Tibial nerve (tissue), 4 donors: ENCODE measurements around the gene KLHL30.

ENCODE experiments used
- EP300 ChIP-seq, 2 donors: sonication (generic); formaldehyde crosslinking; IDR thresholded peaks; one replicate each; pipeline ENCODE4 v1.6.1; 2017; ENCODE audit warnings: antibody characterized with exemption in 2 of 2, mild to moderate bottlenecking in 1 of 2
- POLR2A ChIP-seq, 2 donors: fragments of 450-650 bp; IDR thresholded peaks; one replicate each; pipeline ENCODE4 v1.6.1; 2017; ENCODE audit warnings: antibody characterized with exemption in 2 of 2, mild to moderate bottlenecking in 2 of 2, moderate library complexity in 2 of 2
- TF ChIP-seq, protein P1 (sequence below), 5 experiments: fragments of 200-600 bp in 3 of 5; fragments of 450-650 bp in 2 of 5; sonication (generic) in 3 of 5; IDR thresholded peaks; one replicate each; pipeline ENCODE4 v1.5.1; 2016 to 2019; ENCODE audit warnings: antibody characterized with exemption in 5 of 5, mild to moderate bottlenecking in 3 of 5, moderate library complexity in 2 of 5

DNA sequence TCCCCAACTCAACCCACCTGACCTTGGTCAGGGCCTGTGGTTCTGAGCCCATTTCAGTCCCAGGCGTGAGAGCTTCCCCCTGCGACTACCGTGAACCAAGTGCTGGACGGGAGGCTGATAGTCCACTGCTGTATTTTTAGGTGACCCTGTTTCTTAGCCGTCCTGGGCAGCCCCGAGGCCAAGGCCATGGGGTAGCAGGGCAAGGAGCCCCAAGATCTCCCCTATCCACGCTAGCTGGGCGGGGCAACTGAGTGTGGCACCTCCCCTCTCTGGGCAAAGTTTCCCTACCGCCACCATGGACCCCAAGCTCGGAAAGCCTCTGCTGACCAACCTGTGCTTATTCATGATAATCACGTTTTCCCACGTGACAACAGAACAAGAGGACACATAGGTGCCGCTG is 583 bp upstream of the KLHL30 start:
- TF ChIP-seq, protein P1, sequence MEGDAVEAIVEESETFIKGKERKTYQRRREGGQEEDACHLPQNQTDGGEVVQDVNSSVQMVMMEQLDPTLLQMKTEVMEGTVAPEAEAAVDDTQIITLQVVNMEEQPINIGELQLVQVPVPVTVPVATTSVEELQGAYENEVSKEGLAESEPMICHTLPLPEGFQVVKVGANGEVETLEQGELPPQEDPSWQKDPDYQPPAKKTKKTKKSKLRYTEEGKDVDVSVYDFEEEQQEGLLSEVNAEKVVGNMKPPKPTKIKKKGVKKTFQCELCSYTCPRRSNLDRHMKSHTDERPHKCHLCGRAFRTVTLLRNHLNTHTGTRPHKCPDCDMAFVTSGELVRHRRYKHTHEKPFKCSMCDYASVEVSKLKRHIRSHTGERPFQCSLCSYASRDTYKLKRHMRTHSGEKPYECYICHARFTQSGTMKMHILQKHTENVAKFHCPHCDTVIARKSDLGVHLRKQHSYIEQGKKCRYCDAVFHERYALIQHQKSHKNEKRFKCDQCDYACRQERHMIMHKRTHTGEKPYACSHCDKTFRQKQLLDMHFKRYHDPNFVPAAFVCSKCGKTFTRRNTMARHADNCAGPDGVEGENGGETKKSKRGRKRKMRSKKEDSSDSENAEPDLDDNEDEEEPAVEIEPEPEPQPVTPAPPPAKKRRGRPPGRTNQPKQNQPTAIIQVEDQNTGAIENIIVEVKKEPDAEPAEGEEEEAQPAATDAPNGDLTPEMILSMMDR (IDR thresholded peaks at IDR 0.05), result no peak
- no peak for TF ChIP-seq POLR2A (IDR thresholded peaks at IDR 0.05)
- no peak for TF ChIP-seq EP300 (IDR thresholded peaks at IDR 0.05)
